Inflammatory macrophage treated with lipopolysaccharide for 4 hours (primary cell): Measurements from ENCODE around the gene SALL3.
"Not testable (repeated sequence)": the region's sequence is repeated elsewhere in the genome, so short reads cannot be mapped to it uniquely, and the experiment has no call there.

Source experiments
- DNase-seq: peaks from one replicate; pipeline ENCODE4 v3.0.0-alpha.2; 2020

SALL3 gene

GRCh38 chr18:78979730-78980278 is at the start of gene SALL3:
Gene SALL3 (plus strand): TSS chr18:78979818. CDS start chr18:78980275, 457 bp downstream.
- no peak for DNase-seq

GRCh38 chr18:78932281-78932680 is 47.3 kb upstream of the SALL3 start:
- no peak for DNase-seq

GRCh38 chr18:78934003-78934402 is 45.6 kb upstream of the SALL3 start:
- DNase-seq = no peak

DNA sequence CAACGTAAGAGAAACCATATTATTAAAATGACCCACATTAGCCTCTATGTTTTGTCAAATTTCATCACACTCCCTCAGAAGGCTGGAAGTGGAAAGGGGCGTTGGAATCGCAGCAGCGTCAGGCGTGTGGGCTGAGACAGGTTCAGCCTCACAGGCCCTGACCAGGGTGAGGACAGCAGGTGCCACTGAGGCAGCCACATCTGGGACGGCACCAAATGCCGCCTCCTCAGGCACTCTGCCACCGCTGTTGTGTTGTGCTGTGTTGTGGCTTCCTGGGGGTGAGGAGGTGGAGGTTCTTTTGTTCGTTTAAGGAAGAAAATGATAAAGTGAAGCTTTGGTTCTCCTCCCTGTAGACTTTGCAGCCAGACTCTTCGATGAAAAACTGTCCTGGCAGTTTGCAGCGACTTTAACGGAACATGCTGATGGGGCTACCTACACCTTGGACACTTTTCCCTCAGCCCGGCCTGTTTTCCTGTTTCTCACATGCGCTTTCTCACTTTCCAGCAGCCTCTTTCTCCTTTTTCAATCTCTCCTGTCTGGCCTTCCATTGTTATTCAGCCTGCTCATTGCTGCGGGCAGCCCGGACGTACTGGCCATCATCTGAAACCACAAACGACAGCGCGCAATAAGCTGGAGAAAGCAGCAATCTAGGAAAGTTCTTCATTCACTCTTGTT is 44.9 kb upstream of the SALL3 start:
- DNase-seq = no peak

GRCh38 chr18:78935406-78935805 is 44.2 kb upstream of the SALL3 start:
- no peak for DNase-seq

DNA sequence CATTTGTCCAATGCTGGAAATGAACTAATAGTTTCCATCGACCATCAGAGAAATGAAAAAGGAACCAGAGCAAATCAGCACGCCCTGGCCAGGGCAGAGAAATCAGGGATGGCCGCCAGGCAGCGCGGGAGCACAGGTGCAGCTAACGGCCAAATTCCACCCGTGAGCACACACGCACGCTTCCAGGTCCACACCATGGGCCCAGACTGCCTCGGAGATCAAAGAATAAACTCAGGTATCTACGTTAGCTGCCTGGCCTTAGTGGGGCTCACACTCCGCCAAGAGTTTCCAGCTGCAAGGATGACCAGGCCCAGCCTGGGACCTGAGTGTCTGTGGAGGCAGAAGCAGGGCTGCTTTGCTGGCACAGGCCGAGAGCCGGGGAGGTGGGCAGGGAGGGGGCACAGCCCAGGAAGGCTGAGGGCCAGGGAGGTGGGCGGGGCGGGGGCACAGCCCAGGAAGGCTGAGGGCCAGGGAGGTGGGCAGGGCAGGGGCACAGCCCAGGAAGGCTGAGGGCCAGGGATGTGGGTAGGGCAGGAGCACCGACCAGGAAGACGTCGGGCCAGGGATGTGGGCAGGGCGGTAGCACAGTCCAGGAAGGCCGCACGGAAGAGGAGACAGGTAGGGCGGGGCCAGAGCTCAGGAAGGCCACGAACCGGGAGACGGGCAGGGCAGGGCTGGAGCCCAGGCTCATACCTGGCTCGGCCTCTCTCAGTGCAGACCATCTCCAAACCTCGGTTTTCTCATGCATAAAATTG is 43.2 kb upstream of the SALL3 start:
- DNase-seq = no peak

GRCh38 chr18:78937166-78937565 is 42.5 kb upstream of the SALL3 start:
- no peak for DNase-seq

DNA sequence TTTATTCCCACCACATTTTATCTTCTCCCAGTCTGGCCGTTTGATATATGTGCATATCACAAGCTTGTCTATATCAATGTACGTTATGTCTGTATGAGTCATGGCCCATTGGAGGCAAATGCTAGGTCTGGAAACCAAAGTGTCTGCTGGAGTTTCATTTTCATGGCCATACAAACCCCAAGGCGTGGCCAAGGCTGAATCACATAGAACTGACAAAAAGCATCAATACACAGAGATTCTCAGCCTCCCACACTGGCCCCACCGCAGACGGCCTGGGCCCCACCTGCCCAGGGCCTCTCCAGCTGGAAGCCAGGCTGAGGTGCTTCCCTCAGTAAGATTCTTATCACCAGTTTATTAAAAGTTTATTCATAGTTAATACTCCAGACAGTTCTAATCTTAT is 40.5 kb upstream of the SALL3 start:
- DNase-seq = no peak

DNA sequence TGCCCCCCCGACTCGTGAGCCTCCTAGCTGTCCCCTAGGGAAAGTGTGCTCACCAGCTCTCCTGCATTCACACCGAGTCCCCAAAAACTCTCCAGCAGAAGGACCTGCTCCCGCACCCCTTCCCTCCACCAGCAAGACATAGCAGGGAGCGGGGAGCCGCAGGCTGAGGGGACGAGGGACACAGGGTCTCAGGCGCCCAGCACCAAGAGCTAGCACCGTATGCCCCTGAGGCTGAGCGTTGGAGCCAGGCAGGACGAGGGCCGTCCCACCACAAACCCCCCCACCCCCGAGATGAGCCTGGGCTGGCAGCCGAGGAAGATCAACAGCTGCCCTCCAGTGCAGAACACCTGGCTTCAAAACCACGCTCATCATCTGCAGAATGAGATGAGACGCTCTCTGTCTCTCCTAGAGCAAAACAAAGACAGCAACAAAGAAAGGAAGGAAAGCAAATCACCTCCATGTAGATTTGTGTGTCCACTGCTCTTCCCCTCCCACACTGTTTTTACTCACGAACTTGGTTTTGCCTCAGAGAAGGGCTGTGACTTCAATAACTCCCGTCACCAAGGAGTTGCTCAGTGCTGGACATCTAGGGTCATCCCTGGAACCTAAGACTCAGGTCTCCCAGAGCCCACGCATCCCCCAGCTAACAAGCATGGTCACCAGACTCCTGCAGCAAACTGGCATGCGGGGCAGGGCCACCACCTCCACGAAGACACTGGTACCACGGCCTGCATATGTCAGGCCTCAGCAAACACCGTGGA is 39.7 kb upstream of the SALL3 start:
- DNase-seq = no peak

DNA sequence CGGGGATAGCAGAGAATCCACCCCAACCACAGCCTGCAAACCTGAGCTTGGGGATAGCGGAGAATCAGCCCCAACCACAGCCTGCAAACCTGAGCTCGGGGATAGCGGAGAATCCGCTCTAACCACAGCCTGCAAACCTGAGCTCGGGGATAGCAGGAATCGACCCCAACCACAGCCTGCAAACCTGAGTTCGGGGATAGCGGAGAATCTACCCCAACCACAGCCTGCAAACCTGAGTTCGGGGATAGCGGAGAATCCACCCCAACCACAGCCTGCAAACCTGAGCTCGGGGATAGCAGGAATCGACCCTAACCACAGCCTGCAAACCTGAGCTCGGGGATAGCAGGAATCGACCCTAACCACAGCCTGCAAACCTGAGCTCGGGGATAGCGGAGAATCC is 37.4 kb upstream of the SALL3 start:
- not testable (repeated sequence) for DNase-seq

DNA sequence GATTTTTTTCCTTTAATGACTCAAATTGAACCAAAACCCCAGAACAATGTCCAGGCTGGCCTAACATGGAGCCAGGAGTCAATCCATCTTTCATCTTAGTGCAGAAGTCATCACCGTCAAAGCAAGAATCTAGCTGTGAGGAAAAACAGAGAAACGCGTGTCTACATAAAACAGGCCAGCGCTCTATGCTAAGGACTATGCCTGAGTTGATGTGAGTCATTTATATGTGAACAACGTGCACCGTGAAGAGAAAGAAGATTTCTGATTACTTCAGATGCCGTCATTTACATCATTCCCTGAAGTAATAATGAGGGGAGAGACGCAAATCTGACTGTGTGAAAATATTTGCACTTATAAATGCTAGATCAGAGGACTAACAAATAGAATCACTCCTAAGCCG is 34.0 kb upstream of the SALL3 start:
- no peak for DNase-seq

DNA sequence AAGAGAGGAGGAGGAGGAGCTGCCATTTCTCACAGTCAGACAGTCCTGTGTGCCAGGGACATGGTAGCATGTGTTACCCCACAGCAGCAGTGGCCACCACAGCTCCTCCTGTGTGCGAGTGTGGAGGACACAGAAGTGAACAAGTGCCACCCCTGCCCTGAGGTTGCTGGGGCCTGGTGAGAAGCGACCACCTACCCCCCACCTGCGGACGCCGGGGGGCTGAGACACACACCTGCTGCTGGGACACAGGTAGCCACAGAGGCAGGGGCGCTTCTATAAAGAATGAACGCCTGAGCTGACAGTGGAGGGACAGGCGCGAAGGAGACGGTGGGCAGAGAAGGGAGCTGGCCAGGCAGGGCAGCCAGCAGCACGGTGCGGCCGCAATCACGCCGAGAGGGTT is 32.3 kb upstream of the SALL3 start:
- no peak for DNase-seq

DNA sequence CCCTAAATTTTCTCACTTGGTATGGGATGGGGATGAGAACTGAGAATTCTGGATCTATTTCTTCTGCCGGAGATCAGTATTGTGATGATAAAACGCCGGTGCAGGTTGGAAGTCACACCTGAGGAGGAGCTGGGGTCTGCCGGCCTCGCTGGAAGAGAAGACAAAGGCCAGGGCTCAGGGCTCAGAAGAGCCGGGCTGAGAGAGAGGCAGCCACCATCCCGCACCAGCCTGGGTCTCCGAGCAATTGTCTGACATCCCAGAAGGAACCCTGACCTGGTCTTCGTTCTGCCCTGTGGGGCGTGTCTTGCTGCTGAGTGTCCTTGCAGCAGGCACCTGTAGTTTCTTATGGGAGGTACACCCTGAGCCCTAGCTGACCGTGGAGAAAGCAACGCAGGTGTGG is 31.4 kb upstream of the SALL3 start:
- DNase-seq = no peak

DNA sequence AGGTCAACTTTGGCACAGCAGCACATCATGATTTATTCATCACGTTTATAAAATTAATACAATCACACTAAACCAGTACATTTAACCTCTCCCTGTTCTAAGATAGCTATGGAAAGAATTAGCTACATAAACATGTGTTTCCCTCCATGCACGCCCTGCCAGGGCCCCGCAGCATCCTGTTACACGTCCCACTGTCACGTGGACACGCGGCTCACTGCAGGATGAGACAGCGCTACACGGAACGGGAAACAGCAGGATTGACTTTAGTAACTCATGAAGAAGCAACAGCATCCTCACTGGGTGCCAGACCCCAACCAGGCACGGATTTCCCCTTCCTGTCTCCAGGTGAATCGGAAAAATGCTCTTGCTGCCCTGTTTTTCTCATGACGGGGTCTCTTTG is 30.9 kb upstream of the SALL3 start:
- DNase-seq = no peak

- DNase-seq = no peak
Measured at GRCh38 chr18:78949216-78949615, 30.4 kb upstream of the SALL3 start.

DNA sequence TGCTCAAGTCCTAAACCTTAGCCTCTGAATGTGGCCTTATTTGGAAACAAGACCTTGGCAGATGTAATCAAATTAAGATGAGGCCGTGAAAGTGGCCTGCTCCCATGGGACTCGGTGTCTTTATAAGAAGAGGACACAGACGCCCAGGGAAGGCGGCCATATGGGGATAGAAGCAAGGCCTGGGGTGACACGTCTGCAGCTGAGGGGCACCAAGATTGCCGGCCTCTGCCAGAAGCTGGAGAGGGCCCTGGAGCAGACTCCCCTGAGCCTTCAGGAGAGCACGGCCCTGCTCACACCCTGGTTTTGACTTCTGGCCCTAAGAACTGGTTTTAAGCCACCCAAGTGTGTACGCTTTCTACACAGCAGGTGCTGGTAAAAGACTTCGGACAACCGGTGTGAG is 29.2 kb upstream of the SALL3 start:
- DNase-seq = no peak

DNA sequence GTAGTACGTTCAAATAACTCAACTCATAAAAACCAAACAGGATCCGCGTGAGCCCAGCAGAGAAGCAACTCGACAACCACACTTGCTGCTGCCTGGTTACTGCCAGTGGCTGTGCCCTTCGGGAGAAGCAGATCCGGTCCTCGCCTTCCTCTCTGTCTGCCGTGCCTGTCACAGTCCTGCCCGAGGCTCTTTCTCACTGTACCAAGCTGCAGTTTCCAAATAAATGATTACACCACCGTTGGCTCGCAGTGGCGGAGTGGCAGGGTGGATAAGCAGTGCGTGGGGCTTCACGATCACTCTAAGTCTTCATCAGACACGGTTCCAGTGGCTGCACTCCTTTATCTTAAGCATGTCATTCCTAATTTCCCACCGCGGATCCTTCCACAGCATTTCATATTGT is 26.1 kb upstream of the SALL3 start:
- no peak for DNase-seq

- no peak for DNase-seq
Measured at GRCh38 chr18:78955051-78955450, 24.6 kb upstream of the SALL3 start.

- DNase-seq = no peak
Measured at GRCh38 chr18:78957140-78957539, 22.5 kb upstream of the SALL3 start.

DNA sequence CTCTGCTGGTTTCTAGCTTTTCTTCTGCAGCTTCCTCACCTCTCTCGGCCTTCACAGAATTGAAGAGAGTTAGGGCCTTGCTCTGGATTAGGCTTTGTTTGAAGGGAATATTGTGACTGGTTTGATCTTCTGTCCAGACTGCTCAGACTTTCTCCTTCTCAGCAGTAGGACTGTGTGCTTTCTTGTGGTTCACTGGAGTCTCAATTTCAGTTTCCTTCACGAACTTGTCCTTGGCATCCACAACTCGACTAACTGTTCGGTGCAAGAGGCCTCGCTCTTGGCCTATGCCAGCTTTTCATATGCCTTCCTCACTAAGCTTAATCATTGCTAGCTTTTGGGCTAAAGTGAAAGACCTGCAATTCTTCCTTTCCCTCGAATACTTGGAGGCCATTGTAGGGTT is 18.9 kb upstream of the SALL3 start:
- no peak for DNase-seq

DNA sequence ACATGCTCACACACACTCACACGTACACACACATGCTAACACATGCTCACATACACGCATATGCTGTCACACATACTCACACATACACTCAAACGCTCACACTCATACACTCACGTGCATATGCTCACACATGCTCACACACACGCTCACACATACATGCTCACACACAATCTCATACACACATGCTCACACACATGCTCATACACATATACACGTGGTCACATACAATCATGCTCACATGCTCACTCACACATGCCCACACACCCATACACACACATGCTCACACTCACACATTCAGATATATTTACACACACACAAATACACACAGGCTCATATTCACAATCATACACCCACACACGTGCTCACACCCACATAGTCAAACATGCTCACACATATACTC is 17.5 kb upstream of the SALL3 start:
- DNase-seq = no peak

GRCh38 chr18:78964727-78965126 is 14.9 kb upstream of the SALL3 start:
- DNase-seq = not testable (repeated sequence)

- DNase-seq = no peak
Measured at GRCh38 chr18:78965260-78965659, 14.4 kb upstream of the SALL3 start.
